ENCODE results near the gene AGMO. TPM values are rescaled to one million over a fixed set of nuclear protein-coding genes. Genes with fewer than 3 reads are reported as not detected.

AGMO gene
- total RNA-seq, 2 experiments from 2014 or later, result not detected

- H3K27me3 Mint-ChIP-seq, result no peaks in the 10 kb centered on the region
- H3K4me3 Mint-ChIP-seq, result no peak overlapping the region
- H3K4me1 Mint-ChIP-seq, result no peaks in the 10 kb centered on the region
- ATAC-seq (no peak), DNase-seq (no peak)
- H3K27ac Mint-ChIP-seq, result no peak overlapping the region
- H3K36me3 Mint-ChIP-seq (ENCODE audit: low read depth), result no peaks in the 10 kb centered on the region
- POLR2A ChIA-PET, result no interaction called here
- CTCF ChIA-PET, result interaction anchor here (0.6 kb wide), 1 partner anchor 1874 kb away, joined by 3 read pairs; no protein-coding TSS in a partner anchor
- intact Hi-C loops (cut with DNase I, micrococcal nuclease), result no loop called here
- H3K9me3 Mint-ChIP-seq (ENCODE audit: low read depth), result peaks cover 4% of the 10 kb centered on the region
Measured at GRCh38 chr7:15440482-15440881, 121.3 kb downstream of the AGMO start.

- Mint-ChIP-seq H3K36me3 (ENCODE audit: low read depth) (no peaks in the 10 kb centered on the region), H3K4me1 (no peaks in the 10 kb centered on the region), H3K27ac (no peak overlapping the region), H3K4me3 (no peak overlapping the region), H3K27me3 (no peaks in the 10 kb centered on the region), H3K9me3 (ENCODE audit: low read depth) (peaks cover 4% of the 10 kb centered on the region)
- ChIA-PET POLR2A (no interaction called here), CTCF (interaction anchor here (0.6 kb wide), 1 partner anchor 1874 kb away, joined by 3 read pairs; no protein-coding TSS in a partner anchor)
- intact Hi-C loops (cut with DNase I, micrococcal nuclease), result no loop called here
- no peak for ATAC-seq
- DNase-seq, result no peak
Measured at GRCh38 chr7:15439853-15440252, 122.0 kb downstream of the AGMO start.

- no peaks in the 10 kb centered on the region for H3K36me3 Mint-ChIP-seq (ENCODE audit: low read depth)
- CTCF ChIA-PET, result interaction anchor here (0.6 kb wide), 1 partner anchor 292 kb away, joined by 3 read pairs; no protein-coding TSS in a partner anchor
- no peak for ATAC-seq
- no peaks in the 10 kb centered on the region for H3K4me1 Mint-ChIP-seq
- DNase-seq, result no peak
- H3K9me3 Mint-ChIP-seq (ENCODE audit: low read depth), result peaks cover 6% of the 10 kb centered on the region
- no peak overlapping the region for H3K4me3 Mint-ChIP-seq
- no peaks in the 10 kb centered on the region for H3K27me3 Mint-ChIP-seq
- POLR2A ChIA-PET, result no interaction called here
- no peak overlapping the region for H3K27ac Mint-ChIP-seq
- intact Hi-C loops (cut with DNase I, micrococcal nuclease), result no loop called here
Measured at GRCh38 chr7:15433151-15433550, 128.7 kb downstream of the AGMO start.

GRCh38 chr7:15430911-15431310, 130.9 kb downstream of the AGMO start:
- no peak for DNase-seq
- peaks cover 6% of the 10 kb centered on the region for H3K9me3 Mint-ChIP-seq (ENCODE audit: low read depth)
- H3K36me3 Mint-ChIP-seq (ENCODE audit: low read depth), result no peaks in the 10 kb centered on the region
- H3K27ac Mint-ChIP-seq, result no peak overlapping the region
- no peaks in the 10 kb centered on the region for H3K27me3 Mint-ChIP-seq
- ATAC-seq, result no peak
- POLR2A ChIA-PET, result no interaction called here
- CTCF ChIA-PET, result no interaction called here
- H3K4me3 Mint-ChIP-seq, result no peak overlapping the region
- no peaks in the 10 kb centered on the region for H3K4me1 Mint-ChIP-seq
- intact Hi-C loops (cut with DNase I, micrococcal nuclease), result no loop called here

GRCh38 chr7:15430191-15430590, 131.6 kb downstream of the AGMO start:
- H3K27me3 Mint-ChIP-seq, result no peaks in the 10 kb centered on the region
- intact Hi-C loops (cut with DNase I, micrococcal nuclease), result no loop called here
- H3K9me3 Mint-ChIP-seq (ENCODE audit: low read depth), result peaks cover 6% of the 10 kb centered on the region
- no peaks in the 10 kb centered on the region for H3K36me3 Mint-ChIP-seq (ENCODE audit: low read depth)
- H3K27ac Mint-ChIP-seq, result no peak overlapping the region
- H3K4me3 Mint-ChIP-seq, result no peak overlapping the region
- CTCF ChIA-PET, result no interaction called here
- no peaks in the 10 kb centered on the region for H3K4me1 Mint-ChIP-seq
- DNase-seq (no peak), ATAC-seq (no peak)
- POLR2A ChIA-PET, result no interaction called here

GRCh38 chr7:15424468-15424867, 137.3 kb downstream of the AGMO start:
- Mint-ChIP-seq H3K27me3 (no peaks in the 10 kb centered on the region), H3K4me1 (no peaks in the 10 kb centered on the region), H3K4me3 (no peak overlapping the region), H3K27ac (no peak overlapping the region), H3K36me3 (ENCODE audit: low read depth) (no peaks in the 10 kb centered on the region), H3K9me3 (ENCODE audit: low read depth) (peaks cover 19% of the 10 kb centered on the region)
- ChIA-PET POLR2A (no interaction called here), CTCF (interaction anchor here (1.0 kb wide), 1 partner anchor 10 kb away, joined by 3 read pairs; no protein-coding TSS in a partner anchor)
- DNase-seq, result no peak
- intact Hi-C loops (cut with DNase I, micrococcal nuclease), result no loop called here
- ATAC-seq, result no peak

- Mint-ChIP-seq H3K4me1 (no peaks in the 10 kb centered on the region), H3K9me3 (ENCODE audit: low read depth) (peaks cover 17% of the 10 kb centered on the region), H3K36me3 (ENCODE audit: low read depth) (no peaks in the 10 kb centered on the region), H3K27me3 (no peaks in the 10 kb centered on the region), H3K27ac (no peak overlapping the region), H3K4me3 (no peak overlapping the region)
- POLR2A ChIA-PET, result no interaction called here
- intact Hi-C loops (cut with DNase I, micrococcal nuclease), result no loop called here
- no peak for ATAC-seq
- CTCF ChIA-PET, result no interaction called here
- no peak for DNase-seq
Measured at GRCh38 chr7:15419596-15419995, 142.2 kb downstream of the AGMO start.

GRCh38 chr7:15418264-15418663, 143.6 kb downstream of the AGMO start:
- no peaks in the 10 kb centered on the region for H3K4me1 Mint-ChIP-seq
- ATAC-seq (no peak), DNase-seq (no peak)
- no peak overlapping the region for H3K27ac Mint-ChIP-seq
- H3K9me3 Mint-ChIP-seq (ENCODE audit: low read depth), result peaks cover 16% of the 10 kb centered on the region
- no peaks in the 10 kb centered on the region for H3K36me3 Mint-ChIP-seq (ENCODE audit: low read depth)
- POLR2A ChIA-PET, result no interaction called here
- intact Hi-C loops (cut with DNase I, micrococcal nuclease), result no loop called here
- H3K4me3 Mint-ChIP-seq, result no peak overlapping the region
- H3K27me3 Mint-ChIP-seq, result no peaks in the 10 kb centered on the region
- CTCF ChIA-PET, result no interaction called here

GRCh38 chr7:15417341-15417988, 144.3 kb downstream of the AGMO start:
- DNase-seq (no peak), ATAC-seq (no peak)
- ChIA-PET POLR2A (no interaction called here), CTCF (no interaction called here)
- H3K36me3 Mint-ChIP-seq (ENCODE audit: low read depth), result no peaks in the 10 kb centered on the region
- H3K27ac Mint-ChIP-seq, result no peak overlapping the region
- no peaks in the 10 kb centered on the region for H3K4me1 Mint-ChIP-seq
- intact Hi-C loops (cut with DNase I, micrococcal nuclease), result no loop called here
- no peak overlapping the region for H3K4me3 Mint-ChIP-seq
- H3K27me3 Mint-ChIP-seq, result no peaks in the 10 kb centered on the region
- peaks cover 15% of the 10 kb centered on the region for H3K9me3 Mint-ChIP-seq (ENCODE audit: low read depth)

GRCh38 chr7:15411019-15411418, 150.8 kb downstream of the AGMO start:
- H3K4me1 Mint-ChIP-seq, result no peaks in the 10 kb centered on the region
- ATAC-seq, result no peak
- ChIA-PET POLR2A (no interaction called here), CTCF (no interaction called here)
- no peaks in the 10 kb centered on the region for H3K27me3 Mint-ChIP-seq
- H3K4me3 Mint-ChIP-seq, result no peak overlapping the region
- intact Hi-C loops (cut with DNase I, micrococcal nuclease), result no loop called here
- no peak overlapping the region for H3K27ac Mint-ChIP-seq
- no peaks in the 10 kb centered on the region for H3K36me3 Mint-ChIP-seq (ENCODE audit: low read depth)
- DNase-seq, result no peak
- H3K9me3 Mint-ChIP-seq (ENCODE audit: low read depth), result no peaks in the 10 kb centered on the region

- no peaks in the 10 kb centered on the region for H3K4me1 Mint-ChIP-seq
- no peak overlapping the region for H3K27ac Mint-ChIP-seq
Measured at GRCh38 chr7:15407910-15408309, 153.9 kb downstream of the AGMO start.

GRCh38 chr7:15403751-15404150, 158.1 kb downstream of the AGMO start:
- DNase-seq (no peak), ATAC-seq (no peak)
- H3K27me3 Mint-ChIP-seq, result no peaks in the 10 kb centered on the region
- no peaks in the 10 kb centered on the region for H3K36me3 Mint-ChIP-seq (ENCODE audit: low read depth)
- CTCF ChIA-PET, result no interaction called here
- no peak overlapping the region for H3K27ac Mint-ChIP-seq
- intact Hi-C loops (cut with DNase I, micrococcal nuclease), result no loop called here
- peaks cover 3% of the 10 kb centered on the region for H3K9me3 Mint-ChIP-seq (ENCODE audit: low read depth)
- POLR2A ChIA-PET, result no interaction called here
- H3K4me3 Mint-ChIP-seq, result no peak overlapping the region
- no peaks in the 10 kb centered on the region for H3K4me1 Mint-ChIP-seq

More at GRCh38 chr7:15407910-15408309, 153.9 kb downstream of the AGMO start:
- Mint-ChIP-seq H3K36me3 (ENCODE audit: low read depth) (no peaks in the 10 kb centered on the region), H3K4me3 (no peak overlapping the region), H3K9me3 (ENCODE audit: low read depth) (no peaks in the 10 kb centered on the region), H3K27me3 (no peaks in the 10 kb centered on the region)
- intact Hi-C loops (cut with DNase I, micrococcal nuclease), result no loop called here
- no peak for ATAC-seq
- ChIA-PET CTCF (no interaction called here), POLR2A (no interaction called here)
- no peak for DNase-seq

- no peaks in the 10 kb centered on the region for H3K36me3 Mint-ChIP-seq (ENCODE audit: low read depth)
- H3K4me1 Mint-ChIP-seq, result no peaks in the 10 kb centered on the region
- no peak overlapping the region for H3K4me3 Mint-ChIP-seq
- ChIA-PET POLR2A (no interaction called here), CTCF (no interaction called here)
- intact Hi-C loops (cut with DNase I, micrococcal nuclease), result no loop called here
- no peak for DNase-seq
- ATAC-seq, result no peak
- H3K27ac Mint-ChIP-seq, result no peak overlapping the region
- H3K9me3 Mint-ChIP-seq (ENCODE audit: low read depth), result peaks cover 3% of the 10 kb centered on the region
- no peaks in the 10 kb centered on the region for H3K27me3 Mint-ChIP-seq
Measured at GRCh38 chr7:15403315-15403714, 158.5 kb downstream of the AGMO start.
